MCF 10A (cell line): Measurements from ENCODE around the gene RGS3. TPM values are rescaled to one million over a fixed set of nuclear protein-coding genes. Genes with fewer than 3 reads are reported as not detected.
A peak's percentile ranks its signal among the peaks of the same experiment; 100 is the strongest.

Experiments used
- BruUV-seq: library from RNA; stranded (reverse); fragments of 400-500 nt; replicated peaks from 2 replicates; lab custom pipeline; 2021; lab: Mats Ljungman, UMichigan
- CTCF ChIA-PET: fragments of 300-600 bp; sonication (Branson Sonifier 250); formaldehyde crosslinking; extraction: SDS; loops from one replicate; lab custom pipeline; 2021; ENCODE audit warnings: antibody characterized with exemption, inconsistent platforms; lab: Yijun Ruan, JAX
- POLR2A ChIA-PET: fragments of 300-600, 350-650 bp; sonication (Branson Sonifier 250); formaldehyde crosslinking; extraction: SDS; loops from one replicate; lab custom pipeline; 2020; ENCODE audit warnings: antibody characterized with exemption, inconsistent platforms; lab: Yijun Ruan, JAX
- DNase-seq: peaks from one replicate; pipeline ENCODE4 v3.0.0-alpha.2; 2018; ENCODE audit not compliant: unreplicated experiment
- H3K27ac Mint-ChIP-seq: one replicate; pipeline ENCODE4 v1.8.0; 2022; ENCODE audit warnings: mild to moderate bottlenecking, low read depth, mixed read lengths; ENCODE audit not compliant: unreplicated experiment
- H3K27me3 Mint-ChIP-seq: one replicate; pipeline ENCODE4 v1.8.0; 2022; ENCODE audit warnings: mixed read lengths; ENCODE audit not compliant: insufficient read depth, unreplicated experiment
- H3K36me3 Mint-ChIP-seq: one replicate; pipeline ENCODE4 v1.8.0; 2022; ENCODE audit warnings: mild to moderate bottlenecking, moderate library complexity, mixed read lengths; ENCODE audit not compliant: insufficient read depth, unreplicated experiment
- H3K4me1 Mint-ChIP-seq: one replicate; pipeline ENCODE4 v1.8.0; 2022; ENCODE audit warnings: mixed read lengths; ENCODE audit not compliant: insufficient read depth, unreplicated experiment
- H3K4me3 Mint-ChIP-seq: one replicate; pipeline ENCODE4 v1.8.0; 2022; ENCODE audit warnings: mild to moderate bottlenecking, moderate library complexity, mixed read lengths; ENCODE audit not compliant: unreplicated experiment
- H3K9me3 Mint-ChIP-seq: one replicate; pipeline ENCODE4 v1.8.0; 2022; ENCODE audit warnings: mixed read lengths; ENCODE audit not compliant: unreplicated experiment
- CTCF ChIP-seq: fragments of 200-600 bp; IDR thresholded peaks from one replicate; pipeline ENCODE4 v1.8.0; 2022; ENCODE audit warnings: antibody characterized with exemption, mild to moderate bottlenecking; ENCODE audit not compliant: unreplicated experiment
- intact Hi-C: fragments of 100-400 bp; cut with micrococcal nuclease; formaldehyde crosslinking; loops from 2 replicates; pipeline ENCODE4 v1.14.1; 2022
- total RNA-seq: library from RNA; stranded (reverse); gene quantifications from 2 replicates; pipeline ENCODE4 v1.2.3, GENCODE V29; 2022

Gene RGS3
- total RNA-seq, 1 experiment from 2014 or later: 32.1 TPM

GRCh38 chr9:113573959-113574352, 110.4 kb downstream of the RGS3 start:
- no peak for DNase-seq
- no peak overlapping the region for H3K27ac Mint-ChIP-seq
- peaks cover 11% of the 10 kb centered on the region for H3K36me3 Mint-ChIP-seq
- intact Hi-C loops: no loop called here
- CTCF ChIA-PET: interaction anchor here (0.7 to 2.9 kb wide), 3 partner anchors 8 to 25 kb away, joined by 3 to 10 read pairs (median 4); no protein-coding TSS in a partner anchor
- POLR2A ChIA-PET: interaction anchor here (2.2 kb wide), 1 partner anchor 8 kb away, joined by 10 read pairs; no protein-coding TSS in a partner anchor
- no peaks in the 10 kb centered on the region for H3K27me3 Mint-ChIP-seq
- H3K4me1 Mint-ChIP-seq: peaks cover 45% of the 10 kb centered on the region
- no TSS peak for BruUV-seq
- H3K9me3 Mint-ChIP-seq: no peaks in the 10 kb centered on the region
- no peak overlapping the region for H3K4me3 Mint-ChIP-seq
- TF ChIP-seq CTCF: no peak

GRCh38 chr9:113574441-113575262, 111.1 kb downstream of the RGS3 start:
- Mint-ChIP-seq H3K36me3 (peaks cover 11% of the 10 kb centered on the region), H3K4me1 (peaks cover 46% of the 10 kb centered on the region), H3K4me3 (no peak overlapping the region), H3K27me3 (no peaks in the 10 kb centered on the region), H3K9me3 (no peaks in the 10 kb centered on the region), H3K27ac (no peak overlapping the region)
- BruUV-seq: no TSS peak
- ChIA-PET POLR2A (interaction anchor here (1.2 to 2.2 kb wide), 2 partner anchors 9 to 164 kb away, joined by 3 to 10 read pairs; partner anchors contain the start of genes C9orf43 and POLE3), CTCF (interaction anchor here (0.7 to 2.9 kb wide), 4 partner anchors 9 to 24 kb away, joined by 3 to 10 read pairs (median 4); no protein-coding TSS in a partner anchor)
- no peak for TF ChIP-seq CTCF
- intact Hi-C loops: no loop called here
- peak; percentile 92 for DNase-seq

- BruUV-seq: no TSS peak
- POLR2A ChIA-PET: interaction anchor here (1.4 to 2.1 kb wide), 2 partner anchors 10 to 12 kb away, joined by 3 to 12 read pairs; no protein-coding TSS in a partner anchor
- Mint-ChIP-seq H3K27me3 (no peaks in the 10 kb centered on the region), H3K4me3 (no peak overlapping the region), H3K27ac (peak overlapping the region; percentile 92), H3K36me3 (peaks cover 14% of the 10 kb centered on the region), H3K9me3 (no peaks in the 10 kb centered on the region), H3K4me1 (peaks cover 60% of the 10 kb centered on the region)
- no peak for TF ChIP-seq CTCF
- peak; percentile 35 for DNase-seq
- CTCF ChIA-PET: interaction anchor here (0.6 to 18.7 kb wide), 7 partner anchors 10 to 303 kb away, joined by 3 to 341 read pairs (median 3); no protein-coding TSS in a partner anchor
- intact Hi-C loops: no loop called here
Measured at GRCh38 chr9:113577525-113578261, 114.2 kb downstream of the RGS3 start.
